Measurements from ENCODE around the gene YKT6. TPM values are rescaled to one million over a fixed set of nuclear protein-coding genes. Genes with fewer than 3 reads are reported as not detected.
A peak's percentile ranks its signal among the peaks of the same experiment; 100 is the strongest.

YKT6 gene
- polyA plus RNA-seq, 1 donor (not counting 4 experiments of a cell fraction or from before 2014, with no cell fraction given) = 148 TPM

GRCh38 chr7:44242091-44242490 lies 41.3 kb downstream of the YKT6 start:
- Histone ChIP-seq H3K4me2 (ENCODE audit: control insufficient read depth, extremely low read depth, insufficient read depth, low read depth, low read length) (no peak overlapping the region), H3K9ac (ENCODE audit: control insufficient read depth, extremely low read depth, insufficient read depth, low read length) (no peak overlapping the region), H2AFZ (ENCODE audit: control insufficient read depth, low read length) (no peak overlapping the region), H3K9me3 (ENCODE audit: control insufficient read depth, low read depth, low read length) (no peaks in the 10 kb centered on the region), H3K36me3 (ENCODE audit: control insufficient read depth in 2 of 2, extremely low read depth in 1 of 2, insufficient read depth in 2 of 2, low read length in 2 of 2) (no peaks in the 10 kb centered on the region), H3K27ac (ENCODE audit: control insufficient read depth, insufficient read depth, low read length) (no peak overlapping the region), H4K20me1 (ENCODE audit: control insufficient read depth, extremely low read depth, insufficient read depth, low read length) (no peaks in the 10 kb centered on the region), H3K9me1 (ENCODE audit: control insufficient read depth, extremely low read depth, insufficient read depth, low read length) (peaks cover 2% of the 10 kb centered on the region), H3K27me3 (ENCODE audit: control insufficient read depth, extremely low read depth, insufficient read depth, low read length) (no peaks in the 10 kb centered on the region), H3K79me2 (ENCODE audit: control insufficient read depth, insufficient read depth, low read length) (no peaks in the 10 kb centered on the region), H3K4me1 (ENCODE audit: control insufficient read depth, extremely low read depth, insufficient read depth, low read length) (peaks cover 3% of the 10 kb centered on the region), H3K4me3 (ENCODE audit: control insufficient read depth in 2 of 3, extremely low read depth in 1 of 3, insufficient read depth in 2 of 3, low read depth in 1 of 3, low read length in 3 of 3) (no peak overlapping the region)
- FAIRE-seq (no peak), DNase-seq (ENCODE audit: low read depth, low spot score) (no peak)
- dilution Hi-C loops (cut with MboI; ENCODE audit: extremely low pct_ligation_motif_present, low sequenced_read_pairs) = no loop called here
- TF ChIP-seq EZH2 (IDR thresholded peaks at IDR 0.05; ENCODE audit: low read length) = no peak

GRCh38 chr7:44244282-44244681 lies 43.5 kb downstream of the YKT6 start:
- no peak for TF ChIP-seq EZH2 (IDR thresholded peaks at IDR 0.05; ENCODE audit: low read length)
- TF ChIP-seq CTCF (optimal IDR thresholded peaks at IDR 0.05 in 1 of 3, IDR thresholded peaks at IDR 0.05 in 1 of 3, conservative IDR thresholded peaks at IDR 0.05 in 1 of 3; ENCODE audit: extremely low read depth in 1 of 3, insufficient read depth in 2 of 3, low read length in 3 of 3) = peak in 2 of 3 experiments; percentile 33 to 76
- H3K79me2 ChIP-seq (ENCODE audit: control insufficient read depth, insufficient read depth, low read length) = no peaks in the 10 kb centered on the region
- no peaks in the 10 kb centered on the region for H3K36me3 ChIP-seq (ENCODE audit: control insufficient read depth in 2 of 2, extremely low read depth in 1 of 2, insufficient read depth in 2 of 2, low read length in 2 of 2)
- no peaks in the 10 kb centered on the region for H3K9me3 ChIP-seq (ENCODE audit: control insufficient read depth, low read depth, low read length)
- H3K27ac ChIP-seq (ENCODE audit: control insufficient read depth, insufficient read depth, low read length) = no peak overlapping the region
- no peak for FAIRE-seq
- no peak overlapping the region for H2AFZ ChIP-seq (ENCODE audit: control insufficient read depth, low read length)
- H3K4me2 ChIP-seq (ENCODE audit: control insufficient read depth, extremely low read depth, insufficient read depth, low read depth, low read length) = no peak overlapping the region
- H3K4me1 ChIP-seq (ENCODE audit: control insufficient read depth, extremely low read depth, insufficient read depth, low read length) = peaks cover 3% of the 10 kb centered on the region
- H3K9ac ChIP-seq (ENCODE audit: control insufficient read depth, extremely low read depth, insufficient read depth, low read length) = no peak overlapping the region
- H4K20me1 ChIP-seq (ENCODE audit: control insufficient read depth, extremely low read depth, insufficient read depth, low read length) = no peaks in the 10 kb centered on the region
- no peaks in the 10 kb centered on the region for H3K27me3 ChIP-seq (ENCODE audit: control insufficient read depth, extremely low read depth, insufficient read depth, low read length)
- peaks cover 2% of the 10 kb centered on the region for H3K9me1 ChIP-seq (ENCODE audit: control insufficient read depth, extremely low read depth, insufficient read depth, low read length)
- H3K4me3 ChIP-seq (ENCODE audit: control insufficient read depth in 2 of 3, extremely low read depth in 1 of 3, insufficient read depth in 2 of 3, low read depth in 1 of 3, low read length in 3 of 3) = no peak overlapping the region
- dilution Hi-C loops (cut with MboI; ENCODE audit: extremely low pct_ligation_motif_present, low sequenced_read_pairs) = no loop called here
- DNase-seq (ENCODE audit: low read depth, low spot score) = no peak

Data from keratinocyte (primary cell).